HepG2 (cell line): ENCODE measurements around the gene KDM3B. TPM values are rescaled to one million over a fixed set of nuclear protein-coding genes. Genes with fewer than 3 reads are reported as not detected.
A peak's percentile ranks its signal among the peaks of the same experiment; 100 is the strongest.

Source experiments
- CREM ChIP-seq, 2 experiments: sonication (generic) in 1 of 2; formaldehyde crosslinking in 1 of 2; IDR thresholded peaks; 2 replicates each; pipeline versions ENCODE4 v1.4.0 to v1.6.1; 2016 to 2020; ENCODE audit warnings: antibody characterized with exemption in 1 of 2, mild to moderate bottlenecking in 1 of 2, missing genetic modification reagents in 1 of 2
- HES4 ChIP-seq: sonication (generic); formaldehyde crosslinking; IDR thresholded peaks from 2 replicates; pipeline ENCODE4 v1.9.0; 2021; ENCODE audit warnings: mild to moderate bottlenecking, missing genetic modification reagents, borderline replicate concordance
- HMGXB4 ChIP-seq, 2 experiments: sonication (generic) in 1 of 2; formaldehyde crosslinking in 1 of 2; IDR thresholded peaks; 2 replicates each; pipeline versions ENCODE4 v1.4.0 to v1.6.1; 2018 to 2020; ENCODE audit warnings: missing genetic modification reagents in 2 of 2, borderline replicate concordance in 1 of 2, low read depth in 1 of 2, mild to moderate bottlenecking in 1 of 2, missing biosample characterization in 1 of 2
- KDM3A ChIP-seq: IDR thresholded peaks from 2 replicates; pipeline ENCODE4 v1.6.1; 2018; ENCODE audit warnings: low read depth, missing compliant biosample characterization
- KMT2A ChIP-seq: sonication (generic); formaldehyde crosslinking; IDR thresholded peaks from 2 replicates; pipeline ENCODE4 v1.4.0; 2020; ENCODE audit warnings: missing genetic modification reagents
- NCOA1 ChIP-seq: sonication (generic); formaldehyde crosslinking; IDR thresholded peaks from 2 replicates; pipeline ENCODE4 v1.9.0; 2021; ENCODE audit warnings: missing genetic modification reagents
- NR2F1 ChIP-seq, 2 experiments: fragments of 450-650 bp in 1 of 2; formaldehyde crosslinking in 1 of 2; IDR thresholded peaks; 2 replicates each; pipeline versions ENCODE4 v1.5.0 to v1.6.1; 2016 to 2020; ENCODE audit warnings: mild to moderate bottlenecking in 1 of 2, missing compliant biosample characterization in 1 of 2, missing genetic modification reagents in 1 of 2, moderate library complexity in 1 of 2
- PCBP1 ChIP-seq: fragments of 200-400 bp; formaldehyde crosslinking; IDR thresholded peaks from 2 replicates; pipeline ENCODE4 v1.6.1; 2017; ENCODE audit warnings: mild to moderate bottlenecking, low read depth, low read length, borderline replicate concordance
- PPARG ChIP-seq: conservative IDR thresholded peaks from 2 replicates; pipeline ENCODE4 v1.6.1; 2016; ENCODE audit warnings: missing biosample characterization, missing genetic modification reagents
- RBM22 ChIP-seq: fragments of 200-400 bp; formaldehyde crosslinking; optimal IDR thresholded peaks from 2 replicates; pipeline ENCODE3; 2017; ENCODE audit warnings: mild to moderate bottlenecking, low read length, moderate library complexity
- SAFB2 ChIP-seq: sonication (generic); formaldehyde crosslinking; IDR thresholded peaks from 2 replicates; pipeline ENCODE4 v1.5.1; 2020; ENCODE audit warnings: missing genetic modification reagents, low read depth, mild to moderate bottlenecking, borderline replicate concordance
- SOX13 ChIP-seq, 3 experiments: fragments of 450-650 bp in 1 of 3; sonication (generic) in 1 of 3; formaldehyde crosslinking in 1 of 3; IDR thresholded peaks in 2 of 3; conservative IDR thresholded peaks in 1 of 3; 2 replicates each; pipeline versions ENCODE4 v1.5.0 to v1.6.1; 2016 to 2020; ENCODE audit warnings: antibody characterized with exemption in 1 of 3, mild to moderate bottlenecking in 1 of 3, missing compliant biosample characterization in 1 of 3, missing genetic modification reagents in 1 of 3, moderate library complexity in 1 of 3
- THYN1 ChIP-seq: sonication (generic); formaldehyde crosslinking; IDR thresholded peaks from 2 replicates; pipeline ENCODE4 v1.8.1; 2023; ENCODE audit warnings: low read depth, mild to moderate bottlenecking, moderate library complexity, missing genetic modification reagents, borderline replicate concordance
- ZNF101 ChIP-seq: sonication (generic); formaldehyde crosslinking; IDR thresholded peaks from 2 replicates; pipeline ENCODE4 v1.4.0; 2020; ENCODE audit warnings: mild to moderate bottlenecking, low read depth, missing genetic modification reagents, borderline replicate concordance
- ZNF225 ChIP-seq: sonication (generic); formaldehyde crosslinking; IDR thresholded peaks from 2 replicates; pipeline ENCODE4 v1.4.0; 2020; ENCODE audit warnings: mild to moderate bottlenecking, missing genetic modification reagents
- ZNF329 ChIP-seq: sonication (generic); formaldehyde crosslinking; IDR thresholded peaks from 2 replicates; pipeline ENCODE4 v1.9.0; 2021; ENCODE audit warnings: low read depth, mild to moderate bottlenecking, missing genetic modification reagents
- ZNF331 ChIP-seq: sonication (generic); formaldehyde crosslinking; IDR thresholded peaks from 2 replicates; pipeline ENCODE4 v1.4.0; 2020; ENCODE audit warnings: missing genetic modification reagents
- ZNF562 ChIP-seq: sonication (generic); formaldehyde crosslinking; IDR thresholded peaks from 2 replicates; pipeline ENCODE4 v1.8.0; 2022; ENCODE audit warnings: missing genetic modification reagents, borderline replicate concordance
- ZNF605 ChIP-seq: sonication (generic); formaldehyde crosslinking; IDR thresholded peaks from 2 replicates; pipeline ENCODE4 v1.8.0; 2022; ENCODE audit warnings: mild to moderate bottlenecking, missing genetic modification reagents
- ZNF749 ChIP-seq: sonication (generic); formaldehyde crosslinking; IDR thresholded peaks from 2 replicates; pipeline ENCODE4 v1.8.0; 2022; ENCODE audit warnings: mild to moderate bottlenecking, missing genetic modification reagents, moderate library complexity, borderline replicate concordance
- polyA plus RNA-seq, 8 experiments: library from polyadenylated mRNA; depleted of rRNA in 3 of 8; stranded (reverse) in 7 of 8; unstranded in 1 of 8; fragments of >200 nt; fragmentation: Illumina TruSeq in 4 of 8; extraction: Trizol in 4 of 8; gene quantifications; 2 replicates each; pipeline versions ENCODE4 v1.2.1 to v1.2.3, GENCODE V29; 2011 to 2016; ENCODE audit warnings: low read depth in 4 of 8, missing spikeins in 1 of 8, mixed read lengths in 1 of 8; ENCODE audit not compliant: insufficient read depth in 1 of 8
- total RNA-seq, 5 experiments: library from RNA; depleted of rRNA; stranded (reverse); fragments of >200 nt; fragmentation: Illumina TruSeq; extraction: Trizol; gene quantifications; 2 replicates each; pipeline ENCODE4 v1.2.3, GENCODE V29; 2016; ENCODE audit warnings: low read depth in 1 of 5
- TF ChIP-seq, protein P1 (sequence below): sonication (generic); formaldehyde crosslinking; IDR thresholded peaks from 2 replicates; pipeline ENCODE4 v1.4.0; 2020; ENCODE audit warnings: missing genetic modification reagents
- TF ChIP-seq, protein P2 (sequence below): sonication (generic); formaldehyde crosslinking; conservative IDR thresholded peaks from 2 replicates; pipeline ENCODE4 v1.8.0; 2022; ENCODE audit warnings: missing genetic modification reagents

KDM3B gene
- total and polyA plus RNA-seq, 2 of the 13 experiments (the other 11 are each of a cell fraction or from before 2014, with no cell fraction given): 19.7 to 34.3 TPM

DNA sequence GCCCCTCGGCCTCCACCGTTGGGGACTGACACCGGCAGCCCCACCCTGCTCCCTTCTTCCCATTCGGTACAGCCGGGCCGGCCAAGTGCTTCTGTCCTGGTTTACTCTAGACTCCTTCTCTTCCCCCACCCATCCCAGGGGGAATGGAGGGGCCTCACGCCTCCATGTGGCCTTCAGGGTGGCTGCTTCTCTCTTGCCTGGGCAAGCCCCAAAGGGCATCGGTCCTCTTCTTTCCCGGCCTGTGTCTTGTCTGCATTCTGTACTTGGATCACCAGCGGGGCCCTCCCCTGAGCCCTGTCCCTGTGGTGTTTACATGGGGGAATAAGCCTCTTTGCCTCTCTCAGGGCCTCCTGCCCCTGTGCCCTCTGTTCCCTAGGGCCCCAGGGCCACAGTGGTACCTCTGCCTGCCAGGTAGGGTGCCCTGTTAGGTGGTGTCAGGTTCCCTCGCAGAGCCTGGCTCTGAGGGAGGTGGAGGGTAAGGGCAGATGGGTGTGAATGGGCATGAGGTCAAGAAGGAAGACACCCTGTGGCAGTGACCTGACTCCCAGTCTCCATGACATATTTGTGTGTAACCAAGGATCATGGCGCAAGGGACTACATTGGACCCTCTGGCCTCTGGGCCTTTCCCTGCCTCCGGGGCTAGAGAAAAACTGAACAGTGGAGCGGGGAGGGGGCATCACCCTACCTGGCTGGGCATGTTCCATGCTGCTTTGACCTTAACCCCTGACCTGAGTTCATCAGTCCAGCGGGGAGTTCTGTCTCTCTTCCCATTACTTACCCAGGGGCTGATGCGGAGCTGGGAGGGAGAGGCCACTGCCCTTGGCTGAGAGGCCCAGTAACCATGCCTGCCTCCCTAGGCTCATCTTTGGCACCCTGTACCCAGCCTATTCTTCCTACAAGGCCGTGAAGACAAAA is 87.9 kb downstream of the KDM3B start (continued):
- TF ChIP-seq SOX13 (IDR thresholded peaks at IDR 0.05) (no peak), SOX13 (CRISPR knock-in tag; conservative IDR thresholded peaks at IDR 0.05 in 1 of 2, IDR thresholded peaks at IDR 0.05 in 1 of 2) (no peak), ZNF749 (CRISPR knock-in tag) (no peak), HES4 (no peak), RBM22 (no peak), KDM3A (CRISPR knock-in tag) (no peak), ZNF101 (CRISPR knock-in tag) (no peak), HMGXB4 (CRISPR knock-in tag; IDR thresholded peaks at IDR 0.05; ENCODE audit: borderline replicate concordance in 1 of 2, low read depth in 1 of 2) (peak in 1 of 2 experiments; percentile 2; a peak in 1 of 4 replicates), PPARG (CRISPR knock-in tag) (no peak), KMT2A (CRISPR knock-in tag) (no peak), PCBP1 (no peak), CREM (IDR thresholded peaks at IDR 0.05) (no peak), CREM (CRISPR knock-in tag; IDR thresholded peaks at IDR 0.05) (no peak), NR2F1 (CRISPR knock-in tag; IDR thresholded peaks at IDR 0.05) (no peak), ZNF225 (no peak), ZNF331 (no peak), THYN1 (CRISPR knock-in tag) (no peak), NCOA1 (CRISPR knock-in tag) (no peak), ZNF562 (CRISPR knock-in tag) (no peak), ZNF329 (CRISPR knock-in tag) (no peak), SAFB2 (CRISPR knock-in tag) (no peak), ZNF605 (CRISPR knock-in tag) (no peak)
- TF ChIP-seq, protein P1, sequence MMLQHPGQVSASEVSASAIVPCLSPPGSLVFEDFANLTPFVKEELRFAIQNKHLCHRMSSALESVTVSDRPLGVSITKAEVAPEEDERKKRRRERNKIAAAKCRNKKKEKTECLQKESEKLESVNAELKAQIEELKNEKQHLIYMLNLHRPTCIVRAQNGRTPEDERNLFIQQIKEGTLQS: no peak
- TF ChIP-seq, protein P2, sequence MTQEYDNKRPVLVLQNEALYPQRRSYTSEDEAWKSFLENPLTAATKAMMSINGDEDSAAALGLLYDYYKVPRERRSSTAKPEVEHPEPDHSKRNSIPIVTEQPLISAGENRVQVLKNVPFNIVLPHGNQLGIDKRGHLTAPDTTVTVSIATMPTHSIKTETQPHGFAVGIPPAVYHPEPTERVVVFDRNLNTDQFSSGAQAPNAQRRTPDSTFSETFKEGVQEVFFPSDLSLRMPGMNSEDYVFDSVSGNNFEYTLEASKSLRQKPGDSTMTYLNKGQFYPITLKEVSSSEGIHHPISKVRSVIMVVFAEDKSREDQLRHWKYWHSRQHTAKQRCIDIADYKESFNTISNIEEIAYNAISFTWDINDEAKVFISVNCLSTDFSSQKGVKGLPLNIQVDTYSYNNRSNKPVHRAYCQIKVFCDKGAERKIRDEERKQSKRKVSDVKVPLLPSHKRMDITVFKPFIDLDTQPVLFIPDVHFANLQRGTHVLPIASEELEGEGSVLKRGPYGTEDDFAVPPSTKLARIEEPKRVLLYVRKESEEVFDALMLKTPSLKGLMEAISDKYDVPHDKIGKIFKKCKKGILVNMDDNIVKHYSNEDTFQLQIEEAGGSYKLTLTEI: no peak
